ENCODE results near the gene FKTN. TPM values are rescaled to one million over a fixed set of nuclear protein-coding genes. Genes with fewer than 3 reads are reported as not detected.

The FKTN gene
- total RNA-seq, 6 experiments from 2014 or later: 27.6 to 35.5 (median 30.8) TPM

DNA sequence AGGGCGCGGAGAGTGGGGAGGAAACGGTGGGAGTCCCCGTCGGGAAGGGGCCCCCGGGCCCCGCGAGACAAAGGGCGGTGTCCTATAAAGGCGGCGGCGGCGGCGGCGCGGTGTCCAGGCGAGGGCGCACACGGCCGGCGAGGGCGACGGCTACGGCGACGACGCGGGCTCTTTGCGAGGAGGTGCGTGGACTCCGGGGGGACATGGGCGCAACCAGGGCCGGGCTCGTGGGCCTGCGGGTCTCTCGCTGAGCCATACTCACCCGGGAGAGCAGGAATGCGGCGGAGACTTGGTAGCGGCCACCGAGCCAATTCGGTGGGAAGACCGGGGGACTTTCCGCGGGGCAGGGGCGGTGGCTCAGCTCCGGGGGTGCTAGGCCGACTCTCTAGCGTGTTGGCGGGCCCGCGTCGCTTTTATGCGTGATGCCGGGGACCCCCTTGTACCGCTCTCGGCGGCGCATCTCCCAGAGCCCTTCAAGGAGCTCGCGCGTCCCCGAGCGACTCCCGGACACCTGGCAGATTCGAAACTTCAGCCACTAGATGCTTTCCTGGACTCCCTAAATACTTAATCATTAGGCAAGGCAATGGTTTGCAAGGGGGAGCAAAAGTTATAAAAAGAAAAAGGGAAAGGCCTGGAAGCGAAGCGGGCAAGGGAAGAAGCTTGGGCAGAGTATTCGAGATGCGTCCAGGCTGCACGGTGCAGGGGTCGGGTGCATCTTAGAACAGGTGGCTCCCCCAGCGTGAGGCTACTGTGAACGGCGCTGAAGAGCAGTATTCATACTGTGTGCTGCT, 98.4 kb downstream of the FKTN start:
- Mint-ChIP-seq H3K9me3 (no peaks in the 10 kb centered on the region), H3K36me3 (ENCODE audit: low read depth) (no peaks in the 10 kb centered on the region), H3K27ac (no peak overlapping the region), H3K4me3 (peak overlapping the region; percentile 79), H3K27me3 (ENCODE audit: insufficient read depth) (peaks cover 19% of the 10 kb centered on the region), H3K4me1 (ENCODE audit: low read depth) (0 out of 2 replicates have a peak, but pooled peaks cover 5% of the 10 kb centered on the region)
- no peak for DNase-seq
- TF ChIP-seq, protein P1, sequence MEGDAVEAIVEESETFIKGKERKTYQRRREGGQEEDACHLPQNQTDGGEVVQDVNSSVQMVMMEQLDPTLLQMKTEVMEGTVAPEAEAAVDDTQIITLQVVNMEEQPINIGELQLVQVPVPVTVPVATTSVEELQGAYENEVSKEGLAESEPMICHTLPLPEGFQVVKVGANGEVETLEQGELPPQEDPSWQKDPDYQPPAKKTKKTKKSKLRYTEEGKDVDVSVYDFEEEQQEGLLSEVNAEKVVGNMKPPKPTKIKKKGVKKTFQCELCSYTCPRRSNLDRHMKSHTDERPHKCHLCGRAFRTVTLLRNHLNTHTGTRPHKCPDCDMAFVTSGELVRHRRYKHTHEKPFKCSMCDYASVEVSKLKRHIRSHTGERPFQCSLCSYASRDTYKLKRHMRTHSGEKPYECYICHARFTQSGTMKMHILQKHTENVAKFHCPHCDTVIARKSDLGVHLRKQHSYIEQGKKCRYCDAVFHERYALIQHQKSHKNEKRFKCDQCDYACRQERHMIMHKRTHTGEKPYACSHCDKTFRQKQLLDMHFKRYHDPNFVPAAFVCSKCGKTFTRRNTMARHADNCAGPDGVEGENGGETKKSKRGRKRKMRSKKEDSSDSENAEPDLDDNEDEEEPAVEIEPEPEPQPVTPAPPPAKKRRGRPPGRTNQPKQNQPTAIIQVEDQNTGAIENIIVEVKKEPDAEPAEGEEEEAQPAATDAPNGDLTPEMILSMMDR (IDR thresholded peaks at IDR 0.05): peak; percentile 26; the same call in 1 of the 2 replicates

DNA sequence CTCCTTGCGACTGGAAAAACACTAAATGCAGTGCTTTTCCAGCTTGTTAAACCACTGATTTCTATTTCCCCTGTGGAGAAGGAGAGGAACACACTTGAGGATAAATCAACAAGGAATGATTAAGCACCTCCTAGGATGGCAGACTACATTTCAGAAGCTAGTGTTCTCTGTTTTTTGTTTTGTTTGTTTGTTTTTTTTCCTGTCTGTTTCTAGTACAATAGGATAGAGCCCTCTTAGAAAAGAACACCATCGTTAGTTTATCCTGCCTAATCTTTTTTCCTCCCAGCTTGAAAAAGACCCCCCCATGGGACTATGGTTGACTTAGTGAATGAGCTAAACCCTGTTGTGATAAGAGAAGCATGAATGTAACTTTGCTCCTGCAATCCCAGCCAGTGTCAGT, 100.4 kb downstream of the FKTN start:
- Mint-ChIP-seq H3K27ac (no peak overlapping the region), H3K4me3 (no peak overlapping the region), H3K27me3 (ENCODE audit: insufficient read depth) (peaks cover 19% of the 10 kb centered on the region)

DNA sequence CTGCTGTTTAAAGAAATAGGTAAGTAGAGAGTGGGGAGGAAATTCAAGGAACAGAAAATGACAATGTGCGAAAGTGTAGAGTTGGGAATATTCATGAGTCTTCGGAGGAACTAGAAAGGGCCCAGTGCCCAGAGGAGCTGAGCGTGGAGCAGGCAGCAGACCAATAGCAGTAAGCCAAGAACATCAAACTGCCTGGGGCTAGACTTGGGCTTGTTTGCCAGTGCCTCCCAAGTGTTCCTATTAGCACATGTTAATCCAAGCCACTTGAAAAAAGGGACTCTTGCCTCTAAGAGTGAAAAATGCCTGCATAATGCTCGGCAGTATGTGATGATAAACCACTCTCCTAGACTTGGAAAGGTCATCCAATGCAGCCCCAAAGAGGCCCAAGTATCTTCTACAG, 103.1 kb downstream of the FKTN start:
- Mint-ChIP-seq H3K4me3 (no peak overlapping the region), H3K27ac (no peak overlapping the region), H3K36me3 (ENCODE audit: low read depth) (no peaks in the 10 kb centered on the region), H3K9me3 (no peaks in the 10 kb centered on the region), H3K27me3 (ENCODE audit: insufficient read depth) (peaks cover 12% of the 10 kb centered on the region), H3K4me1 (ENCODE audit: low read depth) (peaks cover 5% of the 10 kb centered on the region; the same call in 1 of the 2 replicates)
- TF ChIP-seq, protein P1 (IDR thresholded peaks at IDR 0.05): no peak
- no peak for DNase-seq

More for the DNA sequence above, 100.4 kb downstream of the FKTN start:
- DNase-seq: no peak
- H3K4me1 Mint-ChIP-seq (ENCODE audit: low read depth): 0 out of 2 replicates have a peak, but pooled peaks cover 5% of the 10 kb centered on the region
- TF ChIP-seq, protein P1 (IDR thresholded peaks at IDR 0.05): no peak
- H3K9me3 Mint-ChIP-seq: no peaks in the 10 kb centered on the region
- H3K36me3 Mint-ChIP-seq (ENCODE audit: low read depth): no peaks in the 10 kb centered on the region

DNA sequence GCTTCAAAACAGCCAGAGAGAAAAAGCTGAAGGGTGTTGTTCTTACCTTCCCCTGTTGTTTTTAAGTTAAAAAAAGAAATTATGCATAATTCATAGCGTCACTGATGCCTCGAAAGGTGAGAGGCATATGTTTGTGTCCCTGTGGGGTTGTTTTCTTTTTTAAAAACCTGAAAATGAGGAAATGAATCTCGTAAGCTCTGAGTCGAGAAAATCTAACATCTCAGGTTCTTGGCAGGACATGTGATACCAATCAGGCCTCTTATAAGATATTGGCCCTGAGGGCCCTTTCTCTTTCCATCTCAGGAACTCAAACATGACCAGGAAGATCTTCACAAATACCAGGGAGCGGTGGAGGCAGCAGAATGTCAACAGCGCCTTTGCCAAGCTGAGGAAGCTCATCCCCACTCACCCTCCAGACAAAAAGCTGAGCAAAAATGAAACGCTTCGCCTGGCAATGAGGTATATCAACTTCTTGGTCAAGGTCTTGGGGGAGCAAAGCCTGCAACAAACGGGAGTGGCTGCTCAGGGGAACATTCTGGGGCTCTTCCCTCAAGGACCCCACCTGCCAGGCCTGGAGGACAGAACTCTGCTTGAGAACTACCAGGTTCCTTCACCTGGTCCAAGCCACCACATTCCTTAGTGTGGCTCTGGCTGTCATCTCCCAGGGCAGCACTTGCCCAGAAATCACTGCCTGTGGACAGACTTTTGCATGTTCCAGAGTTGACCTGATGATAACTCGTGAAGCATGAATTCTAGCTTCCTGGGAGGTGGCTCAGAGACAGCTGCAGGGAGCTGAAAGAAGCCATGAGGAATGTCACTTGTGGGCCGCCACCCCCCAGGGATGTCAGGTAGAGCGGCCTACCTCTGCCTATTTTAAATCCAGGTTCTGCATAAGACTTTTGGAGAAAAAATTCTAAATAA, 104.5 kb downstream of the FKTN start, which contains the start of gene TAL2:
Gene TAL2, plus strand, starts transcription at position 274 of the 921 bp plus-strand sequence. Its CDS starts 40 bp downstream, at position 314.
- no peaks in the 10 kb centered on the region; the same call in 1 of the 2 replicates for H3K4me1 Mint-ChIP-seq (ENCODE audit: low read depth)
- H3K36me3 Mint-ChIP-seq (ENCODE audit: low read depth): no peaks in the 10 kb centered on the region
- no peaks in the 10 kb centered on the region for H3K9me3 Mint-ChIP-seq
- no peak within 1 kb of the TSS for H3K4me3 Mint-ChIP-seq
- TF ChIP-seq, protein P1 (IDR thresholded peaks at IDR 0.05): no peak
- H3K27me3 Mint-ChIP-seq (ENCODE audit: insufficient read depth): peaks cover 5% of the 10 kb centered on the region
- H3K27ac Mint-ChIP-seq: no peak within 1 kb of the TSS
- no peak for DNase-seq

DNA sequence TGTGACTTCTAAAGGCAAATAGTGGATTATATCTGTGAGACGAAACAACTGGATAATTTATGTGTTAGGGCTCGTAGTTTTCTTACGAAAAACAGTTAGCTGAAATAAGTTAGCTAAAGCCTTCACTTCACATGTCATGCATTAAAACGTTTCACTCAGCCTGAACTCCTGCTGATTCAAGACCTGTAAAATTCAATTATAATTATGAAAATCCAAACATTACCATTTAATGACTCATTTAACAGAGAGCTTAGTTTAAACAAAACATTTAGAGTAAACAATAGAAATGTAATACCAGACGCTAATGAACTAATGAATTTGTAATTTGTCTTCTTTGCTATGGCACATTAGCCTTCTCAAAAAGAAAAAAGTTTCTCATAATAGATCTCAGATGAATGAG, 106.0 kb downstream of the FKTN start:
- Mint-ChIP-seq H3K27ac (no peak overlapping the region), H3K4me1 (ENCODE audit: low read depth) (no peaks in the 10 kb centered on the region; the same call in 1 of the 2 replicates), H3K36me3 (ENCODE audit: low read depth) (no peaks in the 10 kb centered on the region), H3K27me3 (ENCODE audit: insufficient read depth) (peaks cover 8% of the 10 kb centered on the region), H3K4me3 (no peak overlapping the region), H3K9me3 (no peaks in the 10 kb centered on the region)
- TF ChIP-seq, protein P1 (IDR thresholded peaks at IDR 0.05): no peak
- no peak for DNase-seq
